ENCODE data around the gene CCDC137. TPM values are rescaled to one million over a fixed set of nuclear protein-coding genes. Genes with fewer than 3 reads are reported as not detected.

Gene CCDC137
- total and polyA plus RNA-seq, 2 of the 13 experiments (the other 11 are each of a cell fraction or from before 2014, with no cell fraction given), result 14.6 to 39.1 TPM

GRCh38 chr17:81666342-81667191, at the start of gene CCDC137, which contains the start of gene OXLD1 (continued):
- TF ChIP-seq ZNF687 (CRISPR knock-in tag; IDR thresholded peaks at IDR 0.05) (peak; percentile 68), ZNF552 (CRISPR knock-in tag; IDR thresholded peaks at IDR 0.05; ENCODE audit: borderline replicate concordance) (no peak), KMT2B (CRISPR knock-in tag; IDR thresholded peaks at IDR 0.05) (peak; percentile 92), ZNF788 (CRISPR knock-in tag; IDR thresholded peaks at IDR 0.05; ENCODE audit: borderline replicate concordance) (peak; percentile 88; the same call in 1 of the 2 replicates), ZNF740 (CRISPR knock-in tag; IDR thresholded peaks at IDR 0.05) (no peak), HIVEP1 (CRISPR knock-in tag; IDR thresholded peaks at IDR 0.05) (no peak), TBP (CRISPR knock-in tag; IDR thresholded peaks at IDR 0.05) (no peak), RFXANK (CRISPR knock-in tag; IDR thresholded peaks at IDR 0.05) (0 out of 2 replicates have a peak, but pooled peaks have one; percentile 45), ZNF44 (CRISPR knock-in tag; IDR thresholded peaks at IDR 0.05) (peak; percentile 77), CBX2 (IDR thresholded peaks at IDR 0.05; ENCODE audit: low read depth, low read length) (no peak), CBX2 (CRISPR knock-in tag; IDR thresholded peaks at IDR 0.05; ENCODE audit: low read depth) (no peak), TBL1XR1 (IDR thresholded peaks at IDR 0.05; ENCODE audit: borderline replicate concordance, low read length, partially characterized antibody) (no peak), NKX3-1 (CRISPR knock-in tag; IDR thresholded peaks at IDR 0.05) (peak; percentile 75), U2AF2 (IDR thresholded peaks at IDR 0.05; ENCODE audit: low read depth, low read length) (no peak), ZBTB7A (CRISPR knock-in tag; IDR thresholded peaks at IDR 0.05) (peak; percentile 72), SP140L (CRISPR knock-in tag; IDR thresholded peaks at IDR 0.05; ENCODE audit: borderline replicate concordance) (no peak), MEIS1 (CRISPR knock-in tag; IDR thresholded peaks at IDR 0.05; ENCODE audit: borderline replicate concordance) (no peak; the same call in 1 of the 2 replicates), PHF20 (CRISPR knock-in tag; IDR thresholded peaks at IDR 0.05) (peak; percentile 99), PRDM10 (CRISPR knock-in tag; IDR thresholded peaks at IDR 0.05; ENCODE audit: low read depth) (no peak), HNF4G (IDR thresholded peaks at IDR 0.05; ENCODE audit: borderline replicate concordance, low read depth, low read length) (0 out of 2 replicates have a peak, but pooled peaks have one; percentile 4), HNF4G (CRISPR knock-in tag; IDR thresholded peaks at IDR 0.05; ENCODE audit: borderline replicate concordance, low read depth) (no peak), ZNF570 (CRISPR knock-in tag; IDR thresholded peaks at IDR 0.05; ENCODE audit: borderline replicate concordance) (no peak)
